ENCODE measurements around the gene THOC3.
"Not testable (repeated sequence)": the region's sequence is repeated elsewhere in the genome, so short reads cannot be mapped to it uniquely, and the experiment has no call there.

Gene THOC3

DNA sequence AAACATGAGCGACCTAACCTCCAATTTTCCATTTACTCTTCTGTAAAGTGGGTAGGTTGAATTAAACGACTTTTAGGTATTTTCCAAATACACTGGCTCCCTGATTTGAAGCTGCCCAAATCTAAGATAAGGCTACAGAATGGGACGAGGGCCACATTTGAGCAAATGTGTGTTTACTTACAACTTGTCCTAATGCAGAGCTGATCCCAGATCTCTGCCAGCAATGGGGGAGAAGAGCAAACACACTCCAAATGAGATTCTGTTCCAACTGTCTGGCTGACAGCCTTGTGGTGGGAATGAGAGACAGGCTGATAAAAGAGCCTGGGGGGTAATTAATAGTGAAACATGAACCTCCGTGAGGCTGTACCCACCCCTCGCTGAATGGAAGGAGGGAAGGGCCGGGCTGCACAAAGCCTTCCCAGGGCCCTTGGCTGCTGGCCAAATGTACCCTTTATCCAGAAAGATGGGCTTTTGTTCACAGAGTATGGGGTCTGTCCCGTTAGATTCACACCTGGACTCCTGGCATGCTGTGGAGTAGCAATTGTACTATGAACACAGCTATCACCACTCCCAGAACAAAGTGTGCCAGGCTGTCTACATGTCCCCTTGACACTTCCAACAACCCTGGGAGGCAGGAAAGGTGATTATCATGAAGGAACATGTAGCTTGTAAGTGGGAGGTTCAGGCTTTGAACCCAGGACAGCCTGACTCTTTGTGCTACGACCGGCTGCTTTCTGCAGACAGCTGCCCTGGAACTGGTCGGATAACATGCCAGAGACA is 19.6 kb downstream of the THOC3 start:
- not testable (repeated sequence) for H3K4me3 ChIP-seq (ENCODE audit: low read depth, low read length)

GRCh38 chr5:175943253-175943652 is 24.9 kb downstream of the THOC3 start:
- not testable (repeated sequence) for DNase-seq (ENCODE audit: low read depth); H3K4me3 ChIP-seq (ENCODE audit: low read depth, low read length)

More for the DNA sequence above, 19.6 kb downstream of the THOC3 start:
- DNase-seq (ENCODE audit: low read depth): not testable (repeated sequence)

- not testable (repeated sequence) for DNase-seq (ENCODE audit: low read depth); H3K4me3 ChIP-seq (ENCODE audit: low read depth, low read length)
Measured at GRCh38 chr5:175940632-175941031, 27.5 kb downstream of the THOC3 start.

DNA sequence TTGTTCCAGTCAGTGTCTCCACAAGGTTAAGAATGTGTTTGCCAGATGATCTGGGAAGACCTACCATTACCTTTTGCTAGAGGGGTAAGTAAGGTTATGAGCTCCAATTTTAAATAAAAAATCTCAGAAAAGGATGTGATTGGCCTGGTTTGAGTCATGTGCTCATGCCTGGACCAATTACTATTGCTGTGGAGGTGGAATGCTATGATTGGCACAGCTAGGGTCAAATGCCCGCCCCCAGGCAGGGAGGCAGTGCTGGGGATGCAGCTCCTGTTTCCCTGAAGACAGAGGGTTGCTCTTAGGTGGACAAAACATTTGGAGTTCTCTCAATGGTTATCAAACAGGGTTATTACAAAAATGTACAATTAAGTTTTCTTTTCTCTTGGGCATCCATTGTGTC is 29.6 kb downstream of the THOC3 start:
- H3K4me3 ChIP-seq (ENCODE audit: low read depth, low read length): not testable (repeated sequence)

DNA sequence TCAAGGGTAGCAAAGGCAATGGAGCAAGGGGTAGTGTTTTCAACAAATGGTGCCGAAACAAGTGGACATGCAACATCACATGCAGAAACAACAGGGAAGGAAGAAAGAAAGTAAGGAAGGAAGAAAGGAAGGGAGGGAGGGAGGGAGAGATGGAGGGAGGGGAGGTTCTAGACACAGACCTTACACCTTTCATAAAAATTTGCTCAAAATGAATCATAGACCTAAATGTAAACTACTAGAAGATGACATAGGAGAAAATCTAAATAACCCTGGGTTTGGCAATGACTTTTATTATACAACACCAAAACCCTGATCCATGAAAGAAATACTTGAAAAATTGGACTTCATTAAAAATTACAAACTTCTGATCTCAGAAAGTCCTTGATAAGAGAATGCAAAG is 39.4 kb downstream of the THOC3 start:
- H3K4me3 ChIP-seq (ENCODE audit: low read depth, low read length); DNase-seq (ENCODE audit: low read depth): not testable (repeated sequence)

More for the DNA sequence above, 29.6 kb downstream of the THOC3 start:
- not testable (repeated sequence) for DNase-seq (ENCODE audit: low read depth)

- not testable (repeated sequence) for DNase-seq (ENCODE audit: low read depth); H3K4me3 ChIP-seq (ENCODE audit: low read depth, low read length)
Measured at GRCh38 chr5:175925106-175925505, 43.0 kb downstream of the THOC3 start.

DNA sequence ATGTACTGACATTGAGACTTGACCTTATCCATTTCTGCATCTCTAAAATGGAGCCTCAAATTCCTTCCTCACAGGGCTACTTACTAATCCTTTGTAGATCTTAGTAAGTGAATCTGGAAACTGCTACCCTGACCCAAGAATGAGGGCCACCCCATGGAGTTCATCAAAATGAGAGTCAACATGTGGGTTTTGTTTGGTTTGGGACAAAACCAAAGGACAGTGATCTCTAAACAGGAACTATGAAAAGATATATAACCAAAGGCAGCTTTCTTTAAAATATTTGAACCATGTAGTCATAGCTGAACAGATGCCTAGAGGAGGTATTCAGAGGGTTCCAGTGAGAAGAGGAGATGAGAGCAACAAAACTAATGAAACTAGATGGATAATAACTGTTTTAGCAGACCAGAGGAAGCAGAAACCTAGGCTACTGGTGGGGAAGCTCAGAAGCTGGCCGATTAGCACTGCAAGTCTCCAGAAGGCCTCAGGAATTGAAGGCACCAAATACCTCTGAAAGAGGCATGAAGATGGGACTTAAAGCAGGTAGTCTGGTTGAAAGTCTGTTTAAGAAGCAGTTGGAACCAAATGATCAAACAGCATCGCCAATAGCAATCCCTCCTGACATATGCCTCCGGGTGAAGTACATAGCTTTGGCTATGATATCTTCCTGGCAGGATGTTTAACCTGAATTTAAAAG is 45.8 kb downstream of the THOC3 start:
- H3K4me3 ChIP-seq (ENCODE audit: low read depth, low read length): no peak overlapping the region
- TF ChIP-seq, protein P1, sequence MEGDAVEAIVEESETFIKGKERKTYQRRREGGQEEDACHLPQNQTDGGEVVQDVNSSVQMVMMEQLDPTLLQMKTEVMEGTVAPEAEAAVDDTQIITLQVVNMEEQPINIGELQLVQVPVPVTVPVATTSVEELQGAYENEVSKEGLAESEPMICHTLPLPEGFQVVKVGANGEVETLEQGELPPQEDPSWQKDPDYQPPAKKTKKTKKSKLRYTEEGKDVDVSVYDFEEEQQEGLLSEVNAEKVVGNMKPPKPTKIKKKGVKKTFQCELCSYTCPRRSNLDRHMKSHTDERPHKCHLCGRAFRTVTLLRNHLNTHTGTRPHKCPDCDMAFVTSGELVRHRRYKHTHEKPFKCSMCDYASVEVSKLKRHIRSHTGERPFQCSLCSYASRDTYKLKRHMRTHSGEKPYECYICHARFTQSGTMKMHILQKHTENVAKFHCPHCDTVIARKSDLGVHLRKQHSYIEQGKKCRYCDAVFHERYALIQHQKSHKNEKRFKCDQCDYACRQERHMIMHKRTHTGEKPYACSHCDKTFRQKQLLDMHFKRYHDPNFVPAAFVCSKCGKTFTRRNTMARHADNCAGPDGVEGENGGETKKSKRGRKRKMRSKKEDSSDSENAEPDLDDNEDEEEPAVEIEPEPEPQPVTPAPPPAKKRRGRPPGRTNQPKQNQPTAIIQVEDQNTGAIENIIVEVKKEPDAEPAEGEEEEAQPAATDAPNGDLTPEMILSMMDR (IDR thresholded peaks at IDR 0.05; ENCODE audit: low read depth, low read length, missing control alignments): no peak
- DNase-seq (ENCODE audit: low read depth): no peak

DNA sequence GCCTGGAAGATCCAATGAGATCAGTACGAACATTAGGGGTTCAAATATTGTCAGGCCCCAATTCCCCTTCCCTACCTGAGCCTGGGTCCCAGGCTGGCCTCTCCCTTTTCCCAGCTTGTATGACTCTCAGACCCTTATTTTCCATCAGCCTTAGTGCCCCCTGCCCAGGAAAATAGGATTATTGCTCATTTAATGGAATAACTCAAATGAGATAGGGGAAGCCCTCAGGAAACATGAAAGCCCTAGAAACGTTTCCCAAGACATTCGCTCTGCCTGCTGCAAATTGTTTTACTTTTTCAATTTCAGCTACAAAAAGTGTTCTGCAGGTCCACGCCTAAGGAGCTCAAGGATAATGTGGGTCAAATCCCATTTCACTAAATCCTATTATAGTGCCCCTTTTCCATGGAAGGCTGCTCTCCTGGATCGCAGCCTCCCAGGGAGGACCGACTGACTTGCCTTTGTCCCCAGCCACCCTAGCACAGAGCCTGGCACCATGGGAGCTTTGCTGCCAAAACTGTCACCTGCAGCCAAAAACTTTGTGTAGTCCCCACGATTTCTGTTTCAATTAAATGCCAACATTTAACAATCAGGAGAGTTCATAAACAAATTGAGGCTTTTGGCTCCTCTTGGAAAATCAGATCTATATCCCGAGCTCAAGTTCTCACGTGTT is 46.9 kb downstream of the THOC3 start:
- TF ChIP-seq, protein P1 (IDR thresholded peaks at IDR 0.05; ENCODE audit: low read depth, low read length, missing control alignments): no peak
- H3K4me3 ChIP-seq (ENCODE audit: low read depth, low read length): no peak overlapping the region
- DNase-seq (ENCODE audit: low read depth): no peak

DNA sequence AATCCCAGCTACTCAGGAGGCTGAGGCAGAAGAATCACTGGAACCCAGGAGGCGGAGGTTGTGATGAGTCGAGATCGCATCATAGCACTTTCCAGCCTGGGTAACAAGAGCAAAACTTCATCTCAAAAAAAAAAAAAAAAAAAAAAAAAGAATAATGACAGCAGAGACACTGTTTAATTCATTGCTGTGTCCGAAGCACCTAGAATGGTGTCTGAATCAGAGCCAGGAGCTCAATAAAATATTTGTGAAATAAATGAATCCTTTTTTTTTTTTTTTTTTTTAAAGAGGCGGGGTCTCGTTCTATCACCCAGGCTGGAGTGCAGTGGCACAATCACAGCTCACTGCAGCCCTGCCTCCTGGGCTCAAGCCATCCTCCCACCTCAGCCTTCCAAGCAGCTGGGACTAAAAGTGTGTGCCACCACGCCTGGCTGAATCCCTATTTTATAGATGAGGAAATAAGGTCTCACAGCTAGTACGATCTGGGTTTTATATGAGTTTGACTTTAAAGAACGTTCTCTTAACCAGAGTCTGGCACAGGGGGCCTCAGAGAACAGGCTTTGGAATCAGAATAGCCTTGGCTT is 47.8 kb downstream of the THOC3 start:
- H3K4me3 ChIP-seq (ENCODE audit: low read depth, low read length): no peak overlapping the region
- DNase-seq (ENCODE audit: low read depth): no peak
- TF ChIP-seq, protein P1 (IDR thresholded peaks at IDR 0.05; ENCODE audit: low read depth, low read length, missing control alignments): no peak

DNA sequence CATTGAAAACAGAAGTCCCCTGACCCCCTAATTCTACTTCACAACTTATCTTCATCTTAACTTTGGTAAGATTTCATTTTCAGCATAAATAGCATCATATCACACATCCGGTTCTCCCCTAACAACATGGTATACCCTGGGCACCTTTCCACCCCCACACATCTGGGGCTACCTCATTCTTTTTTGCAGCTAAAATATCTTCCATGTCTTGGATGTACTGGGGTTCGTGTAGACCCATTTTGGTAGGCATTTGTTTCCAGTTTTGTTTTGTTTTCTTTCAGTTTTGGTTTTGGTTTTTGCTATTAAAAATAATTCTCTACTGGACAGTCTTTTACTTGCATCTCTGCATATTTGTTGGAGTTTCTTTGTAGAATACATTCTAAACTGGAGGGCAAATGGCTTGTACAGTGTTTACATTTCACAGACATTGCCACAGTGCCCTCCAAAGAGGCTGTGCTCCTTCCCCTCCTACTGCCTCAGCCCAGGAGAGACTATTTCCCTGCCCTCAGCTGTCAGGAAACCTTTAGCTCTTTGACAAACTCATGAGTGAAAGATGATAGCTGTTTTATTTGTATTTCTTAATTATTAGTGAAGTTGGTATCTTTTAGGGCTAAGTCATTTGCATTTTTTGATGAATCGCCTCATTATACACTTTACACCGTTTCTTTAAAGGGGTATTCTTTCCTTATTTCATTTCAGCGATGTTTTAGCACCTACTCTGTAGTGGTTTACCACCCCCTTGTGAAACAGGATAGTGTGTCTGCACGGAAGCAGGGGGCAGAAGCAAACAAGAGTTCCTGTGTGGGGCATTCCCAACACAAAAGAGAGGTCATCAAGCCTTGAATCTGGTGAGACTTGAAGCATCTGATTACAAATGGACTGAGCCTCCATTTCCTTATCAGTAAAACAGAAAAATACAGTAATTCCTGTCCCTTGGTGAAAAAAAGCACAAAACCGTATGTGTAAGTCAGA is 52.8 kb downstream of the THOC3 start:
- not testable (repeated sequence) for H3K4me3 ChIP-seq (ENCODE audit: low read depth, low read length); DNase-seq (ENCODE audit: low read depth)

DNA sequence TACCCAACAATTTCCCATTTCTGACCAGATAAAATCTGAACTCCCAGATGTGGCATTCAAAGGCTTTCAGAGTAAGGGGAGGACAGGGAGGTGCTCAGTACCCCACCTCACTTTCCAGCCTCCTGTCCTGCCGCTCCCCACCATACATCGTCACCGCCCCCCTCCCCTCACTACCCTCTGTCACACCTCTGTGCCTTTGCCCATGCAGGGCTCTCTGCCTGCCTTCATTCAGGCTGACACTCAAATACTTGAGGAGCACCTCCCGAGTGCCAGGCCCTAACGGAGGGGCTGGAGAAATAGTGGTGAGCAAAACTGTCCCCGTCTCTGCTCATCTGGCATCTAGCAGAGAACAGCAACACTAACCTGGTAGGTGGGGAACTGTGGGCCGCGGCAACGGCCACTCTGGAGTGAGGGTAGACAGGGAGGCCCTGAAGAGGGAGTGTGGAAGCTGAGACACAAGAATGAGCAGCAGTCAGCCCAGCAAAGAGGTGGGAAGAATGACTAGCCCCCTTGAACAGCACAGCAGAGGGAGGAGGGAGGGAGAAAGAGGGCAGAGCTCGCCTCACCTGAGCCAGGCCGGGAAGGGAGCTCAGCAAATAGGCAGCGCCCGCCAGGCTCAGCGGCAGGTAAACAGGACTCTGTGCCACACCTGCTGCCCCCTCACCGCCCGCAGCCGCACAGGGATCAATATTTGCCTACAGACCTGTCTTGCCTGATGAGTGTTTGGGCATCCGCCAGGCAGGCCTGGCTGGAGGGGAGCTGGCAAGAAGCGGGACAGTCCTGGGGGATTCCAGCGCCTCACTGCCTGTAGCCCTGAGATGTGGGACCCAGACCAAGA is 54.1 kb downstream of the THOC3 start:
- DNase-seq (ENCODE audit: low read depth); H3K4me3 ChIP-seq (ENCODE audit: low read depth, low read length): not testable (repeated sequence)

DNA sequence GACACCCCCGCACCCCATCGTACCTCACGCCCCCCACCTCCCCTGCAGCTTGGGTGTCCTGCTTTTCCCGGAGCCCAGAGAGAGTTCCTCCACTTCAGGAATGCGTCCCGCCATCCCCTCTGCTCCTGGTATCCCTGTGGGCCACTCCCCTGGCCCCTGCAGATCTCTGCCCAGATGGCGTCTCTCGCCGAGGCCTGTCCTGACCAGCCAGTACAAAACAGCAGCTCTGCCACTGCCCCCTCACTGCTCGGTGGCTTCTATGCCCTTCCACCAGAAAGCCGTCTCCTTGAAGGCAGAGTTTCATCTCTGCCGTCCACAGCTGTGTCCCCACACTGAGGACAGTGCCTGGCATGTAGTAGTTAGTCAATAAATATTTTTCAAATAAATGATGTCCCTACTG is 58.0 kb downstream of the THOC3 start:
- H3K4me3 ChIP-seq (ENCODE audit: low read depth, low read length); DNase-seq (ENCODE audit: low read depth): not testable (repeated sequence)
